Transverse colon (tissue), 3 donors: Measurements from ENCODE around the gene GAPVD1.

ENCODE experiments used
- EP300 ChIP-seq: sonication (generic); formaldehyde crosslinking; IDR thresholded peaks from one replicate; pipeline ENCODE4 v1.6.1; 2017; ENCODE audit warnings: antibody characterized with exemption, low read depth
- POLR2A ChIP-seq: fragments of 450-650 bp; IDR thresholded peaks from one replicate; pipeline ENCODE4 v1.6.1; 2016; ENCODE audit warnings: antibody characterized with exemption, mild to moderate bottlenecking, moderate library complexity
- TF ChIP-seq, protein P1 (sequence below), 5 experiments: fragments of 200-600 bp in 3 of 5; fragments of 450-650 bp in 2 of 5; sonication (generic) in 3 of 5; IDR thresholded peaks; 1 replicate in 2 of 5; 2 replicates in 3 of 5; pipeline ENCODE4 v1.5.1; 2016 to 2017; ENCODE audit warnings: antibody characterized with exemption in 5 of 5, inconsistent platforms in 3 of 5, mild to moderate bottlenecking in 2 of 5, moderate library complexity in 1 of 5

DNA sequence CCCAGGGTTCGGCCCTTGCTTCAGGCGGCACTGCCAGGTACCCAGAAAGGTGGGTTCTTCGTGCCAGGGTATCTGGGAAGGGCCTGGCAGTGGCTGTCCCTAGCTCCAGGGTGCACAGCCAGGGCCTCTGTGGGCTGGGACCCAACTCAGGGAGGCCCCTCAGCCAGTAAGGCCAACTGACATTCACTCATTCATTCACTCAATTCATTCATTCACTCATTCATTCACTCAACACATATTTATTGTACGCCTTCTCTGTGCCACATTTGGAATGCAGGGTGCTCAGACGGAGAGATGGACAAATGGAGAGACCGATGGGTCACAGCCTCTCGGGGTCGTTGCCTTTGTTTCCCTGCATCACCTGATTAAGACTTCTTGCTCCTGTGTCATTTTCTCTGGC lies 154.9 kb downstream of the GAPVD1 start:
- TF ChIP-seq, protein P1, sequence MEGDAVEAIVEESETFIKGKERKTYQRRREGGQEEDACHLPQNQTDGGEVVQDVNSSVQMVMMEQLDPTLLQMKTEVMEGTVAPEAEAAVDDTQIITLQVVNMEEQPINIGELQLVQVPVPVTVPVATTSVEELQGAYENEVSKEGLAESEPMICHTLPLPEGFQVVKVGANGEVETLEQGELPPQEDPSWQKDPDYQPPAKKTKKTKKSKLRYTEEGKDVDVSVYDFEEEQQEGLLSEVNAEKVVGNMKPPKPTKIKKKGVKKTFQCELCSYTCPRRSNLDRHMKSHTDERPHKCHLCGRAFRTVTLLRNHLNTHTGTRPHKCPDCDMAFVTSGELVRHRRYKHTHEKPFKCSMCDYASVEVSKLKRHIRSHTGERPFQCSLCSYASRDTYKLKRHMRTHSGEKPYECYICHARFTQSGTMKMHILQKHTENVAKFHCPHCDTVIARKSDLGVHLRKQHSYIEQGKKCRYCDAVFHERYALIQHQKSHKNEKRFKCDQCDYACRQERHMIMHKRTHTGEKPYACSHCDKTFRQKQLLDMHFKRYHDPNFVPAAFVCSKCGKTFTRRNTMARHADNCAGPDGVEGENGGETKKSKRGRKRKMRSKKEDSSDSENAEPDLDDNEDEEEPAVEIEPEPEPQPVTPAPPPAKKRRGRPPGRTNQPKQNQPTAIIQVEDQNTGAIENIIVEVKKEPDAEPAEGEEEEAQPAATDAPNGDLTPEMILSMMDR (IDR thresholded peaks at IDR 0.05): no peak
- no peak for TF ChIP-seq POLR2A
- no peak for TF ChIP-seq EP300
